NCI-H146 treated with DMSO at 0.1 percent for 48 hours (cell line): Measurements from ENCODE around the gene SNRPD2.
"Not testable (repeated sequence)": the region's sequence is repeated elsewhere in the genome, so short reads cannot be mapped to it uniquely, and the experiment has no call there.

Source experiments
- DNase-seq: peaks from one replicate; lab custom pipeline; 2025; ENCODE audit not compliant: unreplicated experiment; lab: John Stamatoyannopoulos, UW

Gene SNRPD2

GRCh38 chr19:45705115-45705514 is 13.4 kb upstream of the SNRPD2 start:
- no peak for DNase-seq

- no peak for DNase-seq
Measured at GRCh38 chr19:45701676-45702075, 9.9 kb upstream of the SNRPD2 start.

DNA sequence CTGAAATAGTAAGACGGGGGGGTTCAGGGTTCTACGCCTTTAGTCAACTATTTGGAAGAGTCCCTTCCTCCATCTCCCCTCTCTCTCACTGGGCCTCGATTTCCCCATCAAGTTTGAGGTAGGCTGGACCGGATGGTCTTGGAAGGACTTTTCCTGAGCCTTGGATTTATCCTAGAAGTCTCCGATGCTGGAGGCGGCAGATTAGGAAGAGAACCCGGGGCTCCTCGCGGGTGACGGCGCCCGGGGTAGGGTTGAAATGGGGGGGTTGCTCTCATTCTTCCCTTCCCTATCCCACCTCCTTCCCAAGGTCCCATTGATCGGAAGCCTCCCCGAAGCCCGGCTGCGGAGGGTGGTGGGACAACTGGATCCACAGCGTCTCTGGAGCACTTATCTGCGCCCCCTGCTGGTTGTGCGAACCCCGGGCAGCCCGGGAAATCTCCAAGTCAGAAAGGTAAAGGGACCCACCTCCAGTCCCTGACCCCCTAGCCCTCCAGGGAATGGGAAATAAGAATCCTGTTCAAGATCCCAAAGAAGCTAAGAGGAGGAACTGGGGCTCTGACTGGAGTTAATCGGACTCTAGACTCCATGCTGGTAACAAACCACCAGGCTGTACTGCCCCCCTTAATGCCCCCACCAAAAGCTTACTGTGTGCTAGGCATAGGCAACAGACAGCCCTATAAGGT is 1.5 kb upstream of the SNRPD2 start:
- peak; percentile 57 for DNase-seq

DNA sequence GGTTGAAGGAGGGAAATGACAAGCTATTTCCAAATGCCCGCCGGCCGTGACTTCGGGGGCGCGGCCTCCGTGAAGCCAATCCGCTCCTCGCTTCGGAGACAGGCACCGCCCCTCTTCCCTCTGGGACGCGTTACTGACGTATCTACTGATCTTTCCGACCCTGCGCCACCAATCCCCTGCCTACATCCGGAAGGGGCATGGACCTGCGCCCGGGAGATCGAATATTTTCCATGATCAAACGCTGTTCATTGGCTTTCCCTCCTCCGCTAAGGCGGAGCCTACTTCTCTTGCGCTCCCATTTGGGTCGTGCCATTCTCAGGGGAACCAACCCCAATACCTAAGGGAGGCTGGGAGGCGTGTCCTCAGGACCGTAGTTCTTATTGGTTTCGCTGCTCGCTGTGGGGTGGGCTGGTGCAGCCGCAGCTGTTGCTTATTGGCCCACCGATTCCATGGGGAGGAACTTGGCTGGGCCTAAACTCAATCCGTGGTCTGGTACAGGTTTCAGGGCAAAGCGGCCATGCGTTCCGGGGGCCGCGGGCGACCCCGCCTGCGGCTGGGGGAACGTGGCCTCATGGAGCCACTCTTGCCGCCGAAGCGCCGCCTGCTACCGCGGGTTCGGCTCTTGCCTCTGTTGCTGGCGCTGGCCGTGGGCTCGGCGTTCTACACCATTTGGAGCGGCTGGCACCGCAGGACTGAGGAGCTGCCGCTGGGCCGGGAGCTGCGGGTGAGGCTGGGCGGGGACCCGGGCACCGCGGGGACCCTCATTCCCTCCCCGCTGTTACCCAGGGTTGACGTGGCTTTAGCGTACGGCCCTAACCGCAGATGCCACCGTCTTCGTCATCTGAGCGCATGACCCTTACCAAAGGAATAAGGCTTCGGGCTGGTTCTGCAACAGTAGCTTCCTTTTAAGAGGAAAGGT is 693 bp upstream of the SNRPD2 start, which contains the start of gene QPCTL:
QPCTL (plus strand) TSS at position 480 of the 919 bp plus-strand sequence; CDS start at position 518, 38 bp downstream.
- DNase-seq: peak; percentile 100

GRCh38 chr19:45687599-45687998 is 4.2 kb downstream of the SNRPD2 start:
- DNase-seq: no peak

DNA sequence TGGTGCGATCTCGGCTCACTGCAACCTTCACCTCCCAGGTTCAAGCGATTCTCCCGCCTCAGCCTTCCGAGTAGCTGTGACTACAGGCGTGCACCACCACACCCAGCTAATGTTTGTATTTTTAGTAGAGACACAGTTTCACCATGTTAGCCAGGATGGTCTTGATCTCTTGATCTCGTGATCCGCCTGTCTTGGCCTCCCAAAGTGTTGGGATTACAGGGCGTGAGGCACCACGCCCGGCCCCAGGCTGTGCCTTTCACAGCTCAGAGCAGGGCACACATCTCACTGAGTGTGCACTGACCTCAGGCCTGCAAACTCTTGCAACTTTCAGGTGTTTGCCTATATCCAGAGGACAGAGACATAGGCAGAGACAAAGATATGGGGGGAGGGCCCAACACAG is 6.7 kb downstream of the SNRPD2 start:
- DNase-seq: not testable (repeated sequence)

DNA sequence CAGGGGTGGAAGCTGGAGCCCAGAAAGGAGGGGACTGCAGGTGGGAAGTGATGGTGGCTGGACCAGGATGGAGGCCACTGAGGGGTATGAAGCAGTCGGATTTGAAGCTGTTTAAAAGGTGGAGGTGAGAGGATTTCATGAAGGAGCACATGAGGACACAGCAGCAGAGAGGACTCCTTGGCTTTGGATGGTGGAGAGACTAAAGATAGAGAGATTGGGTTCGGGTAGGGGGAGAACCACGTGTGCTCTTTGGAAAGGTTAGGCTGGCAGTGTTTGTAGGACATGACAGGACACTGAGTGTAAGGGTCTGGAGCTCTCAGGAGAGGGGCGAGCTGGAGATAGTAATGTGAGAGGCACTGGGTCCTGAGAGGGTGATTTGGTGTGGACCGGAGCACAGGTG is 8.8 kb downstream of the SNRPD2 start:
- no peak for DNase-seq

- DNase-seq: no peak
Measured at GRCh38 chr19:45682117-45682516, 9.6 kb downstream of the SNRPD2 start.

- peak; percentile 87 for DNase-seq
Measured at GRCh38 chr19:45681391-45682015, 10.2 kb downstream of the SNRPD2 start.

DNA sequence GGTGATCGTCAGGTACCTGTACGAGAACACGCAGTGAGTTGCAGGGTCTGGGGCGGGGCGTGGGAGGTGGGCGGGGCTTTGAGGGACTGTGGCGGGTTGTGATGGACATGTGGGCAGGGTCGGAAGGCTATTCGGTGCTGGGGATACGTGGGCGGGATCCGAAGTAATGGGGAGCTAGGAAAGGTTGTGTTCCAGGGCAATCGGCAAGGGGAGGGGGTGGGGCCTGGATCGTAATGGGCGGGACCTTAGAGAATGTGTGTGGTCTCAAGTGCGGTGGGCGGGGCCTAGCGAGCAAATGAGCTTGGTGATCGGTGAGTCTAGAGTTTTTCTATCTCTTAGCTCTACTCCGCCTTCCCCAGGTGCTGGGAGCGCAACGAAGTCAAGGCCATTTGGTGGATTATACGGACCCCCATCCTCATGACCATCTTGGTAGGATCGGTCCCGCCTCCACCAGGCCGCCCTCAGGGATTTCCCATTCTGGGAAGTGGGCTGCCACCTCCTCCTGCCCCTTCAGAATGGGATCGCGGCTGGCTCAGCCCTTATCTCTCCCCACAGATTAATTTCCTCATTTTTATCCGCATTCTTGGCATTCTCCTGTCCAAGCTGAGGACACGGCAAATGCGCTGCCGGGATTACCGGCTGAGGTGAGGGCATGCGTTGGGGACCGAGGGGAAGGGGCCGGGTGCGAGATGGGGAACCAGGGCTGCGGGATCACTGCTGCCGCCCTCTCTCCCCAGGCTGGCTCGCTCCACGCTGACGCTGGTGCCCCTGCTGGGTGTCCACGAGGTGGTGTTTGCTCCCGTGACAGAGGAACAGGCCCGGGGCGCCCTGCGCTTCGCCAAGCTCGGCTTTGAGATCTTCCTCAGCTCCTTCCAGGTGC is 14.2 kb downstream of the SNRPD2 start:
- DNase-seq: peak; percentile 88

GRCh38 chr19:45676851-45677263 is 14.9 kb downstream of the SNRPD2 start:
- no peak for DNase-seq

GRCh38 chr19:45674946-45675345 is 16.8 kb downstream of the SNRPD2 start:
- no peak for DNase-seq

DNA sequence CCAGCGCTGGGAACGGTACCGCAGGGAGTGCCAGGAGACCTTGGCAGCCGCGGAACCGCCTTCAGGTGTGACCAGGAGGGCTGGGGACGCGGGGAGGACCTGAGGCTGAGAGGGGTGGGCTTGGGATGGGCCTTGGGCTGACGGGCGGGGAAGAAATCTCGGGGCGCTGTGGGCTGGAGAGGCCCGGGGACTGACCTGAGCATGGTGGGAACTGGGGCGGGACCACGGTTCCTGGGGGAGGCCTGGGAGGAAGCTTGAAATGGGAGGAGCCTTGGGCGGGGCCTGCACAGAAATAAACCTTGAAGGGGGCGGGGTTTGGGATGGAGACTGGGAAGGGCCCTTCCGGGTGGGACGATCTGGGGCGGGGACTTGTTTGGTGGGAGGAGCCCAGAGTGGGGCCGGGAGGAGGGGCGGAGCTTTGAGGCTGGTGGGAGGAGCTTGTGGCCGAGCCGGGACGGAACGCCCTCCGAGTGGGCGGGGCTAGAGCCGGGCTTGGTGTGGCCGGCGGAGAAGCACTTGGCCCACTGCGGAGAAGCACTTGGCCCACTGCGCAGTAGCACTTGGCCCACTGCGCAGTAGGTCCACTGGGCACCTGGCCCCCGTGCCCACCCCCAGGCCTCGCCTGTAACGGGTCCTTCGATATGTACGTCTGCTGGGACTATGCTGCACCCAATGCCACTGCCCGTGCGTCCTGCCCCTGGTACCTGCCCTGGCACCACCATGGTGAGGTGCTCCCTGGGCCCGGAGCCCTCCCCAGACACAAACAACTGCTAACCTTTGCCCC is 20.9 kb downstream of the SNRPD2 start:
- DNase-seq: peak; percentile 76

GRCh38 chr19:45668342-45668871 is 23.3 kb downstream of the SNRPD2 start:
- no peak for DNase-seq

DNA sequence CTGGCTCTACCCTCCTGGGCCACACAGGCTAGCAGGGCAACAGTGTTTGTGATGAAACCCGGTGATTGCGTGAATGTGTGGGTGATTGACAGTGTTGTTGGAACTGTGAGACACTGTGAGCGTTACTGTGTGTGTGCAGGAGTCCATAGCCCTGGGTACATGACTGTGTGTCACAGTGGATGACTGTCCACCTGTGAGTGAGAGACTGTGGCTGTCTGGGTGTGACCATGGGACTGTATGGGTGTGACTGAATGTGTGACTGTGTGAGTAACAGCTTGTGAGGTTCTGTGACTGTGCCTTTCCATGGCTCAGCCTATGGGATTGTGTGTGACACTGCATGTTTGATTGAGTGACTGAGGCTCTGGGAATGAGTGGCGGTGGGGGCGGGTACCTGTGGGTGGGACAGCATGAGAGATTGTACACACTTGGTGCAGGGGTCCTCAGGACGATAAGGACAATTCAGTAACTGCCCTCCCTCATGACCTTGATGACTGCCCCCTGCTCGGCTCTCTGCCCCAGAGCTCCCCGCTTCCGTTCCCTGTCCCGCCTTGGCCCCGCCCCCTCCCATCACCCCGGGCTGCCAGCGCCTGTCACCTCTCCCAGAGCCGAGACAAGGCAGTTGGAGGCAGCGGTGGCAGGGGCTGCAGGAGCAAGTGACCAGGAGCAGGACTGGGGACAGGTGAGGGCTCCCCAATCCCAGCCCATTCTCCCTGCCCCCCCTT is 24.0 kb downstream of the SNRPD2 start, which contains the start of gene GIPR:
GIPR (plus strand) TSS at position 602 of the 722 bp plus-strand sequence. CDS start 1,300 bp downstream, outside the sequence.
- no peak for DNase-seq

- DNase-seq: no peak
Measured at GRCh38 chr19:45664575-45664974, 27.2 kb downstream of the SNRPD2 start.

GRCh38 chr19:45663800-45664199 is 28.0 kb downstream of the SNRPD2 start:
- DNase-seq: no peak

DNA sequence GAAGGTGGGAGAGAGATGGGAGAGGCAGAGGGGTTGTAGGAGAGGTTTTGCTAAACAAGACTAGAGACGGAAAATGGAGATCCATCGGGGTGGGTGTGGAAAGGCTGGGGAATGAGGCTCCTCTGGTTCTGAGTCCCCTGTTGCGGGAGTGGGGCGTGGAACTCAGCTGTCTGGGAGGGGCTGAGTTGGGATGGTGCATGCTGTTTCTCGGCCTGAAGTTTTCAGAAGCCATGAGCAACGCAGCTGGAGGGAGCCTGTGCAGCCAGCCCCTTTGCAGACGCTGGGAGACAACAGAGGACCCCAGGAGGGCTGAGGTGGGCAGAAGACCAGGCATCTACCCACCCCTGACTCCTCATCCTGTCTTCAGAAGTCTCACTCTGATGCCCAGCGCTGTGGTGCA is 31.1 kb downstream of the SNRPD2 start:
- DNase-seq: no peak
